CD4-positive, alpha-beta T cell treated with Interferon gamma for 1 hour (primary cell): ENCODE data around the gene USP5.
"Not testable (repeated sequence)": the region's sequence is repeated elsewhere in the genome, so short reads cannot be mapped to it uniquely, and the experiment has no call there.

ENCODE experiments used
- DNase-seq: peaks from one replicate; pipeline ENCODE4 v3.0.0-alpha.2; 2020

The USP5 gene

GRCh38 chr12:6890789-6891645 lies 39.1 kb downstream of the USP5 start:
- peak; percentile 98 for DNase-seq

- DNase-seq, result no peak
These were observed 39.7 kb downstream of the USP5 start for GRCh38 chr12:6891646-6892001.

DNA sequence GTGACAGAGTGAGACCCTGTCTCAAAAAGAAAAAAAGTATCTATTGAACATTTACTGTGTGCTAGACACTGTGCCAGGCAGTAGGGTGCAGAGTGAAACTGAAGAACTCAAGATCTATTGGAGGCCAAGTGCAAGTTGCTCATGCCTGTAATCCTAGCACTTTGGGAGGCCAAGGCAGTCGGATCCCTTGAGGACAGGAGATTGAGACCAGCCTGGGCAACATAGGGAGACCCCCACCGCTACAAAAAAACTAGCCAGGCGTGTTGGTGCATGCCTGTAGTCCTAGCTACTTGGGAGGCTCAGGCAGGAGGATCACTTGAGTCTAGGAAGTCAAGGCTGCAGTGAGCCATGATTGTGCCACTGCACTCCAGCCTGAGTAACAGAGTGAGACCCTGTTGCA lies 40.7 kb downstream of the USP5 start:
- DNase-seq, result not testable (repeated sequence)

GRCh38 chr12:6894321-6894720 lies 42.4 kb downstream of the USP5 start:
- DNase-seq, result no peak

DNA sequence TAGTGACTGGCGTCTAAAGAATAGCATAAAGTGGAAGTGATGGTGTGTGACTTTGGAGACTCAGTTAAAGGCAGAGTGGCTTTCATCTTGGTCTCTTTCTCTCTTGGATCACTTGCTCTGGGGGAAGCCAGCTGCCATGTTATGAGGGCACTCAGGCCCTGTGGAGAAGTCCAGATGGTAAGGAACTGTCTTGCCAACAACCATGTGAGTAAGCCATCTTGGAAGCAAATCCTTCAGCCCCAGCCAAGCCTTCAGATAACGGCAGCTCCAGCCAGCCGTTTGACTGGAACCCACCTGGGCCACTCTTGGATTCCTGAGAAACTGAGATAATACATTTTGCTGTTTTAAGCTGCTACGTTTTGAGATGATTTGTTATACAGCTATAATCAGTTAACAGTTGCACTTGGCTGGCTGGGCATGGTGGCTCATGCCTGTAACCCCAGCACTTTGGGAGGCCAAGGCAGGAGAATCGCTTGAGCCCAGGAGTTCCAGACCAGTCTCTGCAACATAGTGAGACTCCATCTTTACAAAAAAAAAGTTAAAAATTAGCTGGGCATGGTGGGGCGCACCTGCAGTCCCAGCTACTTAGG lies 45.0 kb downstream of the USP5 start:
- no peak for DNase-seq

DNA sequence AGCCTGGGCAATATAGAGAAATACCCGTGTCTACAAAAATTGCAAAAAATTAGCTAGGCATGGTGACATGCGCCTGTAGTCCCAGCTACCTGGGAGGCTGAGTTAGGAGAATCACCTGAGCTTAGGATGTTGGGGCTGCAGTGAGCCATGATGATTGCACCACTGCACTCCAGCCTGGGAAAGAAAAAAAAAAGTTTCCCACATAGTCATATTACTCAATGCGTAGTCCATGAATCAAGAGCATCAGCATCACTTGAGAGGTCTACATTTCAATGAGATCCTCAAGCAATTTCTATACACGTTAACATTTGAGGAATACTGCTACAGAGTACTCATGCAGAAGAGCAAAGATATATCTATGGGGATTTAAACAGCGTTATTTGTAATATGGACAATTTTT lies 47.5 kb downstream of the USP5 start:
- no peak for DNase-seq

DNA sequence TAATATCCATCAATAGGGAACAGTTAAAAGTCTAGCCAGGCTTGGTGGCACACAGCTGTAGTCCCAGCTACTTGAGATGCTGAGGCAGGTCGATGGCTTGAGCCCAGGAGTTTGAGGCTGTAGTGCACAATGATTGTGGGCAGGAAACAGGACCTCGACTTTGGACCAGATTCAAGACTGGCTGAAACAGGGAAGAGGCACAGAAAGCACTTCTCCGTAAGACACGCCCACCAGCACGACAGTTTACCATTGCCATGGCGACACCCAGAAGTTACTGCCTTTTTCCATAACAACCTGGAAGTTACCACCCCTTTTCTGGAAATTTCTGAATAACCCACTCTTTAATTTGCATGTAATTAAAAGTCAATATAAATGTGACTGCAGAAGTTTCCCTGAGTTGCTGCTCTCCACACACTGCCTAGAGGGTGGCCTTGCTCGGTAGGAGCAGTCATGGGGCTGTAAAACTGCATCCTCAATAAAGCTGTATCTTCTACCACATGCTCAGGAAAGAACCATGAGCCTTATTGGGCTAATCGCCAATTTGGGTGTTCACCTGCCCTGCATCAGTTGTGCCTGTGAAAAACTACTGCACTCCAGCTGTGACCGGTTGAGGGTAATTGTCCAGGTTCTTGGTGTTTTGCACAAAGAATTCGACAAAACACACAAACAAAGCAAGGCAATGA lies 48.0 kb downstream of the USP5 start:
- DNase-seq, result peak; percentile 62

- no peak for DNase-seq
These were observed 50.5 kb downstream of the USP5 start for GRCh38 chr12:6902448-6902847.

DNA sequence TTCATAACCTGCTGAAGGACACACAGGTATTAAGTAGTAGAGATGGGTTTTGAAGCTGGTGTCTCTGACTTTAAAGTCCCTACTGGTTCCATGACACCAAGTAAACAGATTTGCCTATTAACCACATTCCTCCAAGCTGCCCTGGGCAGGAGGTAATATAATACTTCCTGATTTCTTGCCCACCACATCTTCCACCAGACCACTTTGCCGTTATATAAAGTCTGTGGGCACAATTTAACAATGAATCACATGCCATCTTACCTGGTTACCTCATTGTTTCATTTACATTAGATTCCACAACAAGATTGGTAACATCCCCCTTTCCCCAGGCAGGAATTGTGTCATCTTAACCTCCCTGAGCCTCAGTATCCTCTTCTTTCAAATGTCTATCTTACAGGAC lies 51.8 kb downstream of the USP5 start:
- no peak for DNase-seq

- DNase-seq, result peak; percentile 99
These were observed 52.6 kb downstream of the USP5 start, which contains the start of gene LRRC23 for GRCh38 chr12:6904280-6905276. LRRC23 (plus strand) TSS chr12:6904822; CDS start chr12:6905634, 812 bp downstream.

- DNase-seq, result no peak
These were observed 53.6 kb downstream of the USP5 start for GRCh38 chr12:6905414-6906040.

DNA sequence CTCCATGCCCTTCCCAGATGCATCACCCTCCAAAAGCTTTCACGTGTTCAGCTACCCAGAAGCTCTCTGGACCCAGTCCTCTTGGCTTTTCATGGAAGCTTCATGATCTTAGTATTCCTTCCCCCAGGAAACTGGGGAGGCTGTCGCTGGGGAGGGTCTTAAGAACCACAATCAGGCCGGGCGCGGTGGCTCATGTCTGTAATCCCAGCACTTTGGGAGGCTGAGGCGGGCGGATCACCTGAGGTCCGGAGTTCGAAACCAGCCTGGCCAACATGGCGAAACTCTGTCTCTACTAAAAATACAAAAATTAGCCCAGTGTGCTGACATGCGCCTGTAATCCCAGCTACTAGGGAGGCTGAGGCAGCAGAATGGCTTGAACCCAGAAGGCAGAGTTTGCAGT lies 56.2 kb downstream of the USP5 start:
- not testable (repeated sequence) for DNase-seq

DNA sequence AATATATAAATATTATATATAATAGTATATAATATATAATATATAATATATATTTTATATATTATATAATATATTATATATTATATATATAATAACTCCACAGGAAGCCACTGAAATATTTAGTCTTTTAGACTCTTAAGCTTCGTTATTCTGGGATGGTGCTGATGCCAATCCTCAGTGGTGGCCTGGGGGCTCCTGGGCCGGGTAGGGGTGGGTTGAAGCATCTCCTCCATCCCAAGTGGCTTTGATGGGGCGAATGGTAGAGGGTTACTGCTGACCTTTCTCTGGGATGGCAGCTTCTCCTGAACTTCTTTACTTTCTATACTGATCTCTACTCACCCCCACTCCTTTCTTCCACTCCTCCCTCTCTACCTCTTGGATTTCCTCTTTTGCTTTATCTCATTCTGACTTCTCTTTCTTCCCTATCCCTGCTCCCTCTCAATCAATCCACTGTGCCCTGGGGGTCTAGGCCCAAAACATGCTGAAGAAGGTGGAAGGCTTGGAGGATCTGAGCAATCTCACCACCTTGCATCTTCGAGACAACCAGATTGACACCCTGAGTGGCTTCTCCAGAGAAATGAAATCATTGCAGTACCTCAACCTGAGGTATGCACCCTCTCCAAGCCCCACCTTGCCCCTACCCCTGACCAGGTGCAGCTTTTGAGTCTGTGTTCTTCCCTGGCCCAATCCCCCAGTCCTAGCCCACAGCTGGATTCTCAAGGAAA lies 57.6 kb downstream of the USP5 start:
- DNase-seq, result no peak

GRCh38 chr12:6912164-6912935 lies 60.4 kb downstream of the USP5 start:
- DNase-seq, result no peak

DNA sequence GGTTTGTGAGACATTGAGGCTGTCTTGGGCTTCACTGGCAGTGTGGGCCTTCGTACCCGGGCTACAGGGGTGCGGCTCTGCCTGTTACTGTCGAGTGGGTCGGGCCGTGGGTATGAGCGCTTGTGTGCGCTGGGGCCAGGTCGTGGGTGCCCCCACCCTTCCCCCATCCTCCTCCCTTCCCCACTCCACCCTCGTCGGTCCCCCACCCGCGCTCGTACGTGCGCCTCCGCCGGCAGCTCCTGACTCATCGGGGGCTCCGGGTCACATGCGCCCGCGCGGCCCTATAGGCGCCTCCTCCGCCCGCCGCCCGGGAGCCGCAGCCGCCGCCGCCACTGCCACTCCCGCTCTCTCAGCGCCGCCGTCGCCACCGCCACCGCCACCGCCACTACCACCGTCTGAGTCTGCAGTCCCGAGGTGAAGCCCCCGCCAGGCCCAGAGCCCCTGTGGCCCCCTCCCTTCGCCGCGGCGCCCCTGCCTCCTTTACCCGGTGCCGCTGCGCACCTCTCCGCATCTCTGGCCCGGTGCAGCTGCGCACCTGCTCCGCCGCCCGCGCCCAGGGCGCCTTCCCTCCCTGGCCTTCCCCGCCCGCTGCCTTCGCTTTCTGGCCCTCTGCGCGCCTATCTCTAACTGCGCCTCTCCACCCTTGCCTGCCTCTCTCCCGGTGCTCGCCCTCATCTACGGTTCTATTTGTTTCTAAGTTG lies 62.4 kb downstream of the USP5 start, which contains the start of gene ENO2:
ENO2 (plus strand) TSS at position 335 of the 701 bp plus-strand sequence. CDS start 1,253 bp downstream, outside the sequence.
- peak; percentile 85 for DNase-seq

DNA sequence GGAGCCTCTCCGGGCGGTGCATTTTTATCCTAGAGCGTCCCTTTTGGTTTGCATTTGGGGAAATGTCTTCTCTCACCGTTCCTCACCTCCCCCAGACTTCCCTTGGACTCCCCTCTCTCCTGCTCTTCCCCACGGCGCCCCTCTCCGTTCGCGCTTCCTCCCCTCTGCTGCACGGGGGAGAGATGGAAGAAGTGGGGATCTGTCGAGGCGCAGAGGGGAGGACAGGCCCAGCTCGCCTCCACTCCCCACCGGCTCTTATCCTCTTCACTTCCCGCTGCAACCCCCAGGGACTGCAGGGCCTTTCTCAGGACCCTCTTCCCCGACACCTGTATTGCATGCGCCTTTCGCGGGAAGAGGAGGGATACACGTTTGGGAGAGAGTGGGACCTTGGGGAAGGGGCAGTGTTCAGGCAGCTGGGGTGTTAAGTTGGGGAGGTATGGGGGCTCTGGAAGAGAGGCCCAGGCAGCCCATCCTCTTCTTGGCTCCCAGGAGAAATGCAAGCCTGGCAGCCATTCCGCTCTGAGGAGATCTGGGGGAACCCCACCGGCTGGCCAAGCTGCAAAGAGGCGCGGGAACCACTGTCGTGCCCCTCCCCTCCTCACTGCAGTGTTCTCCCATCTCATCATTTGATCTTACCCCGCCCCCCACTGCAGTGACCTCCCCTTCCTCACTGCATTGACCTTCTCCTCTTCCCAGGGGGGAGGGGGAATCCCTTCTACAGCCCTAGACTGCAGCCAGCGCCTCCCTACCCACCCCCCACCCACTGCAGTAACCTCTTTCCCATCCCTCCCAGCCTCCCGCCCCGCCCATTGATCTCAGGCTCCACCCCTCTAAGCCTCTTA lies 63.2 kb downstream of the USP5 start:
- DNase-seq, result no peak

GRCh38 chr12:6915789-6916285 lies 63.9 kb downstream of the USP5 start:
- DNase-seq, result no peak
